Embryonic facial prominence (tissue), 1 donor: ENCODE measurements around the gene AP1S2.

Experiments used
- DNase-seq: peaks from one replicate; pipeline ENCODE4 v3.0.0-alpha.2; 2016; ENCODE audit errors: extremely low spot score

The AP1S2 gene

DNA sequence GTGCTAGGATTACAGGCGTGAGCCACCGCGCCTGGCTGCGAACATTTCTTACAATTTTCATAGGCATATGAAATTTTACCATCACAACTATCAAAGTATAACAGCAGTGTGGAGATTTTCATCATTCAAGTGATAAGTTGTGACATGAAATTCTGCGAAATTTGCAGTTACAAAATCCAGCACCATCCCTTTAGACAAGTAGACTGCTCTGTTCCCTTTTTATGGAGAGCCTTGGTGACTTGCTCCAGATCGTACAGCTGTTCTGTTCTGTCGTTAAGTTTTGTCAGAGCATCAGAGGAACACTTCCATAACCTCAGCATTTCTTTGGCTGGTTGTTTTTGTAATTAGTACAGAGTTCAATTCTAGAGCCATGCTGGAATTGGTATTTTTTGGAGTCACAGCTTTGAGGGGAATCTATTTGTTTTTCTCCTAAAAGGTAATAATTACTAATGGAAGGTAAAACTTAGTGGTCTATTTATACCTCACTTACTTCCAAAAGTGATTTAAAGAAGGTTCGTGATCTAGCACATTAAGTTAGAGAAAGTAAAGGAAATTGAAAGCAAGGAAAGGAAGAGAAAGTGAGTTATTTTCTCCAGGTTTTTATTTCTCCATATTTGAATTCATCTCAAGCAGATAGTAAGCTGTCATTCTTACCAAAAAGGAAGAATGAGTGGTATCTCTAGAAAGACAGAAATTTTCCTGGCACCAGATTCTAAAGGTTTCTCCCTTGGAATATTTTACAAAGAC is 42.2 kb downstream of the AP1S2 start:
- DNase-seq: no peak

DNA sequence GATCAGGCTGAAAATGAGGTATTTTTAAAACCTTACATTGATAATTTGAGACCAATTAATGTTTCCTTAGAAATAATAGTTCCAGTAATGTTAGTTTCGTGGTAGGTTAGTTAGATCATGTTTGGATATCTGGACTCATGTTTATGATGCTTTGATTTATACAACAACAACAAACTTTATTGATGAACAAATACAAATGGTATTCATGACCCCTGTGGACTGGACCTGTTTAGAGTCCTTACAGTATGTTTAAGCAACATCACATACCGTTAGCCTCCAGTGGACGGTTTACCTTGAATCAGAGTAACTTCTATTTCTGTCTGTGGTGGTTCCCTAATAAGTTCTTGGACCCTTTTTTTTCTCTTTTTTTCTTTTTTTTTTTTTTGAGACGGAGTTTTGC is 46.4 kb downstream of the AP1S2 start:
- DNase-seq: no peak

- no peak for DNase-seq
Observed at GRCh38 chrX:15804563-15804962, 50.0 kb downstream of the AP1S2 start.

DNA sequence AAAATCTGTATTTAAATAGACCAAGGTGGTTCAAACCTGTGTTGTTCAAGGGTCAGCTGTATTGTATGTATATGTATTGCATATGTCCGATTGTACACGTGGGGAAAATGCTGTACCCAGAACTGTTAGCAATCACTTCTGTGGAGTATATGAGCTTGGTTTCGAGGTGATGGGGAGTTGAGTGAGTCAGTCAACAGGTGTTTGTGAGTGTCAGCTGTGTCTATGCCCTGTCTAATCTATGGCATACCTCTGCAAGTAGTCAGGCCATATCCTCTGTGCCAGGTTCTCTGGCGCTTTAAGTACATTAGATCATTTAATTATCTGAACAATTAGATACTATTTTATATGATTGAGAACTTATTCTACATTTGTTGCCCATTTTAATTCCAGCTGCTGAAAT is 56.9 kb downstream of the AP1S2 start:
- DNase-seq: no peak

GRCh38 chrX:15790769-15791290 is 63.8 kb downstream of the AP1S2 start:
- no peak for DNase-seq

- DNase-seq: peak; percentile 34
Observed at GRCh38 chrX:15789979-15790768, 64.4 kb downstream of the AP1S2 start, which contains the start of gene ZRSR2. Gene ZRSR2 (plus strand): TSS chrX:15790484. CDS start chrX:15790496, 12 bp downstream.

GRCh38 chrX:15786915-15787314 is 67.7 kb downstream of the AP1S2 start:
- DNase-seq: no peak

GRCh38 chrX:15785176-15785750 is 69.3 kb downstream of the AP1S2 start:
- DNase-seq: no peak

DNA sequence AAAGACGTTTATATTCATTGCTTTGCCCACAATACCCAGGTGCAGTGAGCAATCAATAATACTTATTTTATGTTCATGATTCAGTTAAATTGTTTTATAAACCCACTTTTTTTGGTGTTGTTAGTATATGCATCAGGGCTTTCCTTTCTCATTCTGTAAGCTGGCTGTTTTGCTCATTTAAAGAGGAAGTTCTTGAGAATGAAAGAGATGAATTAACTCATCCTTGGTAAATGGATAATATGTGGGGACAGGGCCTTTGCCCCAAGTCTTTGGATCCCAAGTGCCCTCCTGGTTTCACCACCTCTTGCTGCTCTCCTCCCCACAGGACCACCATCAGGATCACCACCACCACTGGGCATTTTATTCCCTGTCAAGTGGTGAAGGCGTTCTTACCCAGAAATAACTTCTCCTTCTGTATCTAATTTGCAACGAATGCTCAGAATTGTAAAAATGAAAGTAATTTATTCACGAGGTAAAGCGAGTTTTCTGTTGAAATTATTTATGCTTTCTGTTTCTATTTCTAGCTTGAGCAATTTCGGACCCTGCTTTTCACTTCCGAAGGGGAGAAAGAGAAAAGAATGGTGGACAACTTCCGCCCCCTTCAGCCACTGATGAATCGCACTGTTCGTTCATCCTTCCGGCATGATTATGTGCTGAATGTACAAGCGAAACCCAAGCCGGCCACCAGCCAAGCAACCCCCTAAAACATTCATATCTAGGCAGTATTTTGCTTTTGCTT is 72.5 kb downstream of the AP1S2 start:
- DNase-seq: no peak
